Muscle layer of duodenum (tissue), 2 donors: ENCODE data around the gene ARHGAP45.
A peak's percentile ranks its signal among the peaks of the same experiment; 100 is the strongest.

ENCODE experiments used
- H3K27ac ChIP-seq: one replicate; pipeline ENCODE4 v1.7.0; 2013; ENCODE audit warnings: mild to moderate bottlenecking, low read length
- H3K27me3 ChIP-seq: one replicate; pipeline ENCODE4 v1.7.0; 2013; ENCODE audit warnings: low read depth, mild to moderate bottlenecking, control low read depth, low read length
- H3K36me3 ChIP-seq, 2 donors: one replicate each; pipeline ENCODE4 v1.7.0; 2013; ENCODE audit warnings: low read length in 2 of 2, control low read depth in 1 of 2, mild to moderate bottlenecking in 1 of 2; ENCODE audit not compliant: insufficient read depth in 2 of 2, control insufficient read depth in 1 of 2
- H3K4me1 ChIP-seq, 2 donors: one replicate each; pipeline ENCODE4 v1.7.0; 2013; ENCODE audit warnings: low read length in 2 of 2, mild to moderate bottlenecking in 2 of 2, control low read depth in 1 of 2, moderate library complexity in 1 of 2; ENCODE audit not compliant: insufficient read depth in 2 of 2, control insufficient read depth in 1 of 2
- H3K4me3 ChIP-seq, 2 donors: one replicate each; pipeline ENCODE4 v1.7.0; 2013; ENCODE audit warnings: low read length in 2 of 2, low read depth in 1 of 2, mild to moderate bottlenecking in 1 of 2
- H3K9me3 ChIP-seq, 2 donors: one replicate each; pipeline ENCODE4 v1.7.0; 2013; ENCODE audit warnings: low read length in 2 of 2, control low read depth in 1 of 2, mild to moderate bottlenecking in 1 of 2; ENCODE audit not compliant: control insufficient read depth in 1 of 2
- donor health status: healthy.

Gene ARHGAP45

DNA sequence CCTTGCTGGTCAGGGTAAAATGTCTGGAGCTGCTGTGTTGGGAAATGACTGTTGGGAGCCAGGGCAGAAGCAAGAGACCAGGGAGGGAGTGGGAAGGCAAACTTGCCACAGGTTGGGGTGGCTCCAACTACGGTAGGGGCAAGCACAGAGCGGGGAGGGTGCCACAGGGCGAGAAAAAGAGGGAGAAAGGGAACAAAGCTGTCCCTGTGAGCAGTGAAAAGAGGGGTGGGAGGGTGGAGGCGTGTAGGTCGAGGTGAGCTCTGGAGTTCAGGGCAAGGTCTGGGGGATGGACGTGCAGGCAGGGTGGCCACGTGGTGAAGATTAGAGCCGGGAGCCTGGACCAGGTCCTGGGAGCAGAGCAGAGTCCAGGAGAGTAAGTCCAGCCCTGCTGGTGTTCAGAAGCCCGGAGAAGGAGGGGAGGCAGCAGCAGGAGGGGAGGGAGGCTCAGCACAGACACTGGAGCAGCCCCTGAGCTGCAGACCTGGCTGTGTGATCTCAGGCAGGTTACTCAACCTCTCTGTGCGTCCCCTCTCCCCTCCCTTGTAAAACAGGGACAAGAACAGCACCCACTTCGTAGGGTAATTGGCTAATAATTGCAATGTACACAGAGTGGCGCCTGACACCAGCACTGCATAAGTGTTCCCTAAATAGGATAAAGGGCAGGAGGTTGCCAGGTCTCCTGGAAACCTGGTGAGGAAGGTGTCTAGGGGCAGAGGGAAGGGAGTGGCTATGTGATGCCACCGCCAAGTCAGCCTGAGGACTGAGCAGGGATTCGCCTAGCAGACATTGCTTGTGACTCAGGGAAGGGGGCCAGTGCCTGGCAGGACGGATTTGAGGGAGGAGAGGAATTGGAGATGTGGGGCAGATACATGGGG, 31.4 kb downstream of the ARHGAP45 start:
- Histone ChIP-seq H3K4me3 (no peak overlapping the region), H3K4me1 (peaks cover 17 to 44% of the 10 kb centered on the region in 2 donors), H3K27me3 (no peaks in the 10 kb centered on the region), H3K36me3 (peaks cover 0 to 5% of the 10 kb centered on the region in 2 donors), H3K27ac (peak overlapping the region; percentile 31), H3K9me3 (no peaks in the 10 kb centered on the region)

- peak overlapping the region in 1 of 2 donors; percentile 23 for H3K4me3 ChIP-seq
Measured at GRCh38 chr19:1101337-1101698, 34.4 kb downstream of the ARHGAP45 start.

DNA sequence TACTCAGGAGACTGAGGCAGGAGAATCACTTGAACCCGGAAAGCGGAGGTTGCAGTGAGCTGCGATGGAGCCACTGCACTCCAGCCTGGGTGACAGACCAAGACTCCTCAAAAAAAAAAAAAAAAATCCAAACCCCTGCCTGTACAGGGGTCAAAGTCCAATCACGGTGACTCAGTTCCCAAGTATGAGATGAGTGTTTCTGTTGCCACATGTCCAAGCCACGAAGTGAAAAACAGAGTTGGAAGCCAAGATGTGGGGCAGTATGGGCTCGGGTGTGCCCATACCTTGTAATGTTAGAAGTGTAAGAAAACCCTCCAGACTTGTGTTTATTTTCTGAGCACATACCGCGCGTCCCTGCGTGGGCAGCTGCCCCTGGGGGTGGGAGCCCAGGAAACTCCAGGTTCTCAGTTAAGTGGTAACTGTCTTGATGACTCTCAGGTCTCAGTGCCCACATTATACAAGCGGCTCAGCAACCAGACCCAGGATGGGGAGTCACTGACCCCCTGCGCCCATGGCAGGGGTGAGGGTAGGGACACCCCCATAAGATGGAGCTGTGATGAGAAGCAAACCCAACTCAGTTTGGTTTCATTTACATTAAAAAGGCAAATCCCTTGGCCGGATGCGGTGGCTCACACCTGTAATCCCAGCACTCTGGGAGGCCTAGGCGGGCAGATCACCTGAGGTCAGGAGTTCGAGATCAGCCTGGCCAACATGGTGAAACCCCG, 35.6 kb downstream of the ARHGAP45 start:
- no peaks in the 10 kb centered on the region for H3K9me3 ChIP-seq
- H3K4me3 ChIP-seq, result no peak overlapping the region
- peaks cover 0 to 18% of the 10 kb centered on the region in 2 donors for H3K36me3 ChIP-seq
- H3K27ac ChIP-seq, result peak overlapping the region; percentile 90
- peaks cover 18 to 46% of the 10 kb centered on the region in 2 donors for H3K4me1 ChIP-seq
- H3K27me3 ChIP-seq, result no peaks in the 10 kb centered on the region

More at GRCh38 chr19:1101337-1101698, 34.4 kb downstream of the ARHGAP45 start:
- H3K9me3 ChIP-seq, result no peaks in the 10 kb centered on the region
- peak overlapping the region; percentile 90 for H3K27ac ChIP-seq
- peaks cover 18 to 41% of the 10 kb centered on the region in 2 donors for H3K4me1 ChIP-seq
- H3K36me3 ChIP-seq, result peaks cover 0 to 6% of the 10 kb centered on the region in 2 donors
- H3K27me3 ChIP-seq, result no peaks in the 10 kb centered on the region

DNA sequence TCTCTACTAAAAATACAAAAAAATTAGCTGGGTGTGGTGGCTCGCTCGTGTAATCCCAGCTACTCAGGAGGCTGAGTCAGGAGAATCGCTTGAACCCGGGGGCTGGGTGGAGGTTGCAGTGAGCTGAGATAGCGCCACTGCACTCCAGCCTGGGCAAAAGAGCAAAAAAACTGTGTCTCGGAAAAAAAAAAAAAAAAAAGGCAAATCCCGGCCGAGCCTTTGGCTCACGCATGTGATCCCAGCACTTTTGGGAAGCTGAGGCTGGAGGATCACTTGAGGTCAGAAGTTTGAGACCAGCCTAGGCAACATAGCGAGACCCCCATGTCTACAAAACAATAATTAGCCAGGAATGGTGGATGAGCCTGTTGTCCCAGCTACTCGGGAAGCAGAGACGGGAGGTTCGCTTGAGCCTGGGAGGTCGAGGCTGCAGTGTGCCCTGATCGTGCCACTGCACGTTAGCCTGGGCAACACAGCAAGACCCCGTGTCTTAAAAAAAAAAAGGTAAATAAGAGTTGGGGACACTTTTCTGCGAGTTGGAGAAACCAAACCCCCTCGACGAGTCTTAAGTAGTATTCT, 36.3 kb downstream of the ARHGAP45 start:
- Histone ChIP-seq H3K27ac (peak overlapping the region; percentile 90), H3K27me3 (no peaks in the 10 kb centered on the region), H3K36me3 (peaks cover 0 to 23% of the 10 kb centered on the region in 2 donors), H3K4me1 (peaks cover 18 to 46% of the 10 kb centered on the region in 2 donors), H3K4me3 (peak overlapping the region; percentile 30 to 43), H3K9me3 (no peaks in the 10 kb centered on the region)

- peak within 1 kb of the TSS; percentile 62 to 79 for H3K4me3 ChIP-seq
- H3K27ac ChIP-seq, result peak within 1 kb of the TSS; percentile 90
- peaks cover 14 to 42% of the 10 kb centered on the region in 2 donors for H3K4me1 ChIP-seq
- no peaks in the 10 kb centered on the region for H3K27me3 ChIP-seq
- no peaks in the 10 kb centered on the region for H3K9me3 ChIP-seq
- peaks cover 0 to 26% of the 10 kb centered on the region in 2 donors for H3K36me3 ChIP-seq
Measured at GRCh38 chr19:1103708-1104310, 36.8 kb downstream of the ARHGAP45 start, which contains the start of gene GPX4. Gene GPX4, plus strand, starts transcription at chr19:1103994. Its CDS starts 50 bp downstream, at chr19:1104044.

- peak overlapping the region; percentile 62 to 79 for H3K4me3 ChIP-seq
- peaks cover 10 to 36% of the 10 kb centered on the region in 2 donors for H3K4me1 ChIP-seq
- H3K36me3 ChIP-seq, result peaks cover 0 to 33% of the 10 kb centered on the region in 2 donors
- H3K27me3 ChIP-seq, result no peaks in the 10 kb centered on the region
- H3K27ac ChIP-seq, result no peak overlapping the region
- no peaks in the 10 kb centered on the region for H3K9me3 ChIP-seq
Measured at GRCh38 chr19:1104311-1105007, 37.5 kb downstream of the ARHGAP45 start.

- H3K27me3 ChIP-seq, result no peaks in the 10 kb centered on the region
- peaks cover 10 to 33% of the 10 kb centered on the region in 2 donors for H3K4me1 ChIP-seq
- H3K4me3 ChIP-seq, result peak overlapping the region; percentile 62 to 79
- H3K36me3 ChIP-seq, result peaks cover 0 to 40% of the 10 kb centered on the region in 2 donors
- no peak overlapping the region for H3K27ac ChIP-seq
- no peaks in the 10 kb centered on the region for H3K9me3 ChIP-seq
Measured at GRCh38 chr19:1105008-1105872, 38.3 kb downstream of the ARHGAP45 start.

GRCh38 chr19:1105873-1106840, 39.2 kb downstream of the ARHGAP45 start:
- peaks cover 10 to 33% of the 10 kb centered on the region in 2 donors for H3K4me1 ChIP-seq
- no peak overlapping the region for H3K4me3 ChIP-seq
- peaks cover 6 to 49% of the 10 kb centered on the region in 2 donors for H3K36me3 ChIP-seq
- no peaks in the 10 kb centered on the region for H3K27me3 ChIP-seq
- no peaks in the 10 kb centered on the region for H3K9me3 ChIP-seq
- H3K27ac ChIP-seq, result no peak overlapping the region
